HL-60 (cell line): Measurements from ENCODE around the gene RORC.

Experiments
- DNase-seq, 2 experiments: peaks; one replicate each; pipeline ENCODE4 v3.0.0-alpha.2; 2010 to 2020; ENCODE audit warnings: low read depth in 1 of 2, low spot score in 1 of 2
- H3K27ac ChIP-seq: fragments of 250-450 bp; sonication (Bioruptor Pico); replicated peaks from 2 replicates; pipeline ENCODE4 v1.5.1; 2020; ENCODE audit warnings: mild to moderate bottlenecking, moderate library complexity
- H3K27me3 ChIP-seq: fragments of 250-450 bp; sonication (Bioruptor Pico); 2 replicates; pipeline ENCODE4 v1.5.1; 2021; ENCODE audit warnings: mild to moderate bottlenecking, moderate library complexity; ENCODE audit not compliant: insufficient read depth, poor library complexity, severe bottlenecking
- H3K4me3 ChIP-seq: replicated peaks from 2 replicates; pipeline ENCODE4 v1.5.1; 2011; ENCODE audit warnings: mild to moderate bottlenecking, control low read depth, low read length; ENCODE audit not compliant: insufficient read depth
- GABPA ChIP-seq: IDR thresholded peaks from 2 replicates; pipeline ENCODE4 v1.6.1; 2012; ENCODE audit warnings: low read depth
- POLR2AphosphoS5 ChIP-seq: IDR thresholded peaks from 2 replicates; pipeline ENCODE4 v1.6.1; 2012; ENCODE audit warnings: low read depth
- SPI1 ChIP-seq: IDR thresholded peaks from 2 replicates; pipeline ENCODE4 v1.6.1; 2012; ENCODE audit warnings: low read depth, mild to moderate bottlenecking, borderline replicate concordance
- TF ChIP-seq, protein P1 (sequence below): IDR thresholded peaks from 2 replicates; pipeline ENCODE4 v1.6.1; 2012; ENCODE audit warnings: low read depth; ENCODE audit not compliant: insufficient replicate concordance
- TF ChIP-seq, protein P2 (sequence below): IDR thresholded peaks from one replicate; pipeline ENCODE4 v1.5.1; 2011; ENCODE audit warnings: low read length, control low read depth, inconsistent platforms; ENCODE audit not compliant: insufficient read depth

The RORC gene

DNA sequence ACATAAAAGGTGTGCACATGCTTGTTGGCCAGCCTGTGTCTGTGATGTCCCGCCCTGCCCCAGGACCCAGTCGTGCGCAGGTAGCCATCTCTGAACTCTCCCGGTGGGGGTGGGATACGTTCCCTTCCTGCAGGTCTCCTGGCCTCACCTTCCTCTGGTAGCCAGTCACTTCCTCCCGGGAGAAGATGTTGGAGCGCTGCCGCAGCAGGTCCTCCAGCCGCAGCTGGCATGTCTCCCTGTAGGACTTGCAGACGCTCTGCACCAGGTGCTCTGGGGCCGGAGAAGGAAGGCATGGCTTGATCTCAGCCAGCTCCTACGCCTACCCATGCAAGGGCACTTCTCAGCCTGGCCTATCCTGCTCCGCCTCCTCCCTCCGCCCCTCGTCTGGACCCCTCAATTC lies 17.2 kb downstream of the RORC start:
- Histone ChIP-seq H3K4me3 (no peak overlapping the region), H3K27ac (no peak overlapping the region), H3K27me3 (no peaks in the 10 kb centered on the region)
- TF ChIP-seq, protein P1, sequence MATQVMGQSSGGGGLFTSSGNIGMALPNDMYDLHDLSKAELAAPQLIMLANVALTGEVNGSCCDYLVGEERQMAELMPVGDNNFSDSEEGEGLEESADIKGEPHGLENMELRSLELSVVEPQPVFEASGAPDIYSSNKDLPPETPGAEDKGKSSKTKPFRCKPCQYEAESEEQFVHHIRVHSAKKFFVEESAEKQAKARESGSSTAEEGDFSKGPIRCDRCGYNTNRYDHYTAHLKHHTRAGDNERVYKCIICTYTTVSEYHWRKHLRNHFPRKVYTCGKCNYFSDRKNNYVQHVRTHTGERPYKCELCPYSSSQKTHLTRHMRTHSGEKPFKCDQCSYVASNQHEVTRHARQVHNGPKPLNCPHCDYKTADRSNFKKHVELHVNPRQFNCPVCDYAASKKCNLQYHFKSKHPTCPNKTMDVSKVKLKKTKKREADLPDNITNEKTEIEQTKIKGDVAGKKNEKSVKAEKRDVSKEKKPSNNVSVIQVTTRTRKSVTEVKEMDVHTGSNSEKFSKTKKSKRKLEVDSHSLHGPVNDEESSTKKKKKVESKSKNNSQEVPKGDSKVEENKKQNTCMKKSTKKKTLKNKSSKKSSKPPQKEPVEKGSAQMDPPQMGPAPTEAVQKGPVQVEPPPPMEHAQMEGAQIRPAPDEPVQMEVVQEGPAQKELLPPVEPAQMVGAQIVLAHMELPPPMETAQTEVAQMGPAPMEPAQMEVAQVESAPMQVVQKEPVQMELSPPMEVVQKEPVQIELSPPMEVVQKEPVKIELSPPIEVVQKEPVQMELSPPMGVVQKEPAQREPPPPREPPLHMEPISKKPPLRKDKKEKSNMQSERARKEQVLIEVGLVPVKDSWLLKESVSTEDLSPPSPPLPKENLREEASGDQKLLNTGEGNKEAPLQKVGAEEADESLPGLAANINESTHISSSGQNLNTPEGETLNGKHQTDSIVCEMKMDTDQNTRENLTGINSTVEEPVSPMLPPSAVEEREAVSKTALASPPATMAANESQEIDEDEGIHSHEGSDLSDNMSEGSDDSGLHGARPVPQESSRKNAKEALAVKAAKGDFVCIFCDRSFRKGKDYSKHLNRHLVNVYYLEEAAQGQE: no peak
- TF ChIP-seq GABPA (no peak), SPI1 (no peak)
- TF ChIP-seq, protein P2, sequence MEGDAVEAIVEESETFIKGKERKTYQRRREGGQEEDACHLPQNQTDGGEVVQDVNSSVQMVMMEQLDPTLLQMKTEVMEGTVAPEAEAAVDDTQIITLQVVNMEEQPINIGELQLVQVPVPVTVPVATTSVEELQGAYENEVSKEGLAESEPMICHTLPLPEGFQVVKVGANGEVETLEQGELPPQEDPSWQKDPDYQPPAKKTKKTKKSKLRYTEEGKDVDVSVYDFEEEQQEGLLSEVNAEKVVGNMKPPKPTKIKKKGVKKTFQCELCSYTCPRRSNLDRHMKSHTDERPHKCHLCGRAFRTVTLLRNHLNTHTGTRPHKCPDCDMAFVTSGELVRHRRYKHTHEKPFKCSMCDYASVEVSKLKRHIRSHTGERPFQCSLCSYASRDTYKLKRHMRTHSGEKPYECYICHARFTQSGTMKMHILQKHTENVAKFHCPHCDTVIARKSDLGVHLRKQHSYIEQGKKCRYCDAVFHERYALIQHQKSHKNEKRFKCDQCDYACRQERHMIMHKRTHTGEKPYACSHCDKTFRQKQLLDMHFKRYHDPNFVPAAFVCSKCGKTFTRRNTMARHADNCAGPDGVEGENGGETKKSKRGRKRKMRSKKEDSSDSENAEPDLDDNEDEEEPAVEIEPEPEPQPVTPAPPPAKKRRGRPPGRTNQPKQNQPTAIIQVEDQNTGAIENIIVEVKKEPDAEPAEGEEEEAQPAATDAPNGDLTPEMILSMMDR: no peak
- no peak for DNase-seq

DNA sequence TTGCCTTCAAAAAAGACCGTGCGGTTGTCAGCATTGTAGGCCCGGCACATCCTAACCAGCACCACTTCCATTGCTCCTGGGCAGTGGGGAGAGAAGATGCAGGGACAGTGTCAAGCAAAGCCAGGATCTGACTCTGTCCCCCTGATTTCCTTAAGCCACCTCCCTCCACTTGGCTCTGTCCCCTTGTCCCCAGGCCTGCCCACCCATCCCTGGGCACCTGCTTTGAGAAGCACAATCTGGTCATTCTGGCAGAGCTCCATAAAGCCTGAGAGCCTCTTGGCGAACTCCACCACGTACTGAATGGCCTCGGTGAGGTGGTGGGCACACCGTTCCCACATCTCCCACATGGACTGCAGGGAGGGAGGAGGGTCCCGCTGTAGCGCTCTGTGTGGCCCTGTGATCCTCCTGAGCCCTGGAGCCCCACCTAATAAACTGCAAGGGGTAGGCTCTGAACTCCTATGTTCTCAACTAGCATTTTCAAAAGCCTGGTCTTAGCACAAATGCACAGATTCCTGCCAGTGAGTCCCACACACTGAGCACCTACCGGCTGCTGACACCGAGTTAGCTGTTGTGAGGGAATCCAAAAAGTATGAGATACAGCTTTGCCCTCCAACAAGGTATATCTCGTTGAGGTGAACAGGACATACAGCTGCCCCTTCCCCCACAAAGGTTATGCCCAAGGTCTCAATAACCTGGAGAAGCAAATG lies 18.2 kb downstream of the RORC start:
- TF ChIP-seq POLR2AphosphoS5 (no peak), GABPA (no peak), SPI1 (no peak)
- TF ChIP-seq, protein P1: no peak
- TF ChIP-seq, protein P2: no peak
- Histone ChIP-seq H3K27ac (no peak overlapping the region), H3K27me3 (no peaks in the 10 kb centered on the region), H3K4me3 (no peak overlapping the region)
- DNase-seq: no peak

DNA sequence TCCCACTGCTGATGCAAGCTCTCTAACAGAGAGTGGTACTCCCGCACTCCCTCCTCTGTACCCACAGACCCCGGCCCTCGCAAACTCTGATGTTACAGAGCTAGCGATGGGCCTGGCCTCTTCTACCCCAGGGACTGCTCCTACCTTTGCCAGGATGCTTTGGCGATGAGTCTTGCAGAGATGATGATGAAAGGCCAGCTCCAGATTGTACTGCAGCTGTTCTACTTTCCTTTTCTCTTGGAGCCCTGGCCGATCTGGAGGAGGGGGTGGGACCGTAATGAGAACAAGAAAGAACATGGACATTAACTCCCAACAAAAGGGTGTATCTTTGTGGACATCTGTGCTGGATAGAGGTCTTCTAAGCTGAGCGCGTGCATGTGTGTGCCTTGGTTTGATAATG lies 20.4 kb downstream of the RORC start:
- Histone ChIP-seq H3K4me3 (no peak overlapping the region), H3K27me3 (no peaks in the 10 kb centered on the region), H3K27ac (no peak overlapping the region)
- no peak for DNase-seq
- TF ChIP-seq POLR2AphosphoS5: no peak
- TF ChIP-seq, protein P1: no peak
- TF ChIP-seq GABPA: no peak
- TF ChIP-seq, protein P2: no peak
- TF ChIP-seq SPI1: no peak
